ENCODE results near the gene ATP5MK.
A peak's percentile ranks its signal among the peaks of the same experiment; 100 is the strongest.
"Not testable (repeated sequence)": the region's sequence is repeated elsewhere in the genome, so short reads cannot be mapped to it uniquely, and the experiment has no call there.

Gene ATP5MK

DNA sequence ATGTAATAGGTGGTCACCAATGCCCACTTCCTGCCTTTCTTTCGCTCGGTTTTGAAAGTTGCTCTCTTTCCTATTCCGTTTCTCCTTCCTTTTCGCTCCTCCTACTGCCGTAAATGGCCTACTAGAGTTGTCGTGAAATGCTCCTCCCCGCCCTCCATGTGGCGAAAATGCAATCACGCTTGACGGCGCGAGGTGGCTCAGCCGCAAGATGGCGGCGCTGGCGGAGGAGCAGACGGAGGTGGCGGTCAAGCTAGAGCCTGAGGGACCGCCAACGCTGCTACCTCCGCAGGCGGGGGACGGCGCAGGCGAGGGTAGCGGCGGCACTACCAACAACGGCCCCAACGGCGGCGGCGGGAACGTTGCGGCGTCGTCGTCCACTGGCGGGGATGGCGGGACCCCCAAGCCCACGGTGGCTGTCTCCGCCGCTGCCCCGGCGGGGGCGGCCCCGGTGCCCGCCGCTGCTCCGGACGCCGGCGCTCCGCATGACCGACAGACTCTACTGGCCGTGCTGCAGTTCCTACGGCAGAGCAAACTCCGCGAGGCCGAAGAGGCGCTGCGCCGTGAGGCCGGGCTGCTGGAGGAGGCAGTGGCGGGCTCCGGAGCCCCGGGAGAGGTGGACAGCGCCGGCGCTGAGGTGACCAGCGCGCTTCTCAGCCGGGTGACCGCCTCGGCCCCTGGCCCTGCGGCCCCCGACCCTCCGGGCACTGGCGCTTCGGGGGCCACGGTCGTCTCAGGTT lies 28.3 kb downstream of the ATP5MK start, which contains the start of gene TAF5:
TAF5 (plus strand) TSS at position 195 of the 737 bp plus-strand sequence; CDS start at position 209, 14 bp downstream.
- H3K27me3 ChIP-seq (ENCODE audit: low read depth, low read length), result no peaks in the 10 kb centered on the region
- no peaks in the 10 kb centered on the region for H3K9me3 ChIP-seq (ENCODE audit: insufficient read depth, low read length)
- peak within 1 kb of the TSS; percentile 86 for H3K4me3 ChIP-seq (ENCODE audit: low read length)
- TF ChIP-seq EZH2phosphoT487 (IDR thresholded peaks at IDR 0.05; ENCODE audit: low read depth), result no peak
- TF ChIP-seq, protein P1, sequence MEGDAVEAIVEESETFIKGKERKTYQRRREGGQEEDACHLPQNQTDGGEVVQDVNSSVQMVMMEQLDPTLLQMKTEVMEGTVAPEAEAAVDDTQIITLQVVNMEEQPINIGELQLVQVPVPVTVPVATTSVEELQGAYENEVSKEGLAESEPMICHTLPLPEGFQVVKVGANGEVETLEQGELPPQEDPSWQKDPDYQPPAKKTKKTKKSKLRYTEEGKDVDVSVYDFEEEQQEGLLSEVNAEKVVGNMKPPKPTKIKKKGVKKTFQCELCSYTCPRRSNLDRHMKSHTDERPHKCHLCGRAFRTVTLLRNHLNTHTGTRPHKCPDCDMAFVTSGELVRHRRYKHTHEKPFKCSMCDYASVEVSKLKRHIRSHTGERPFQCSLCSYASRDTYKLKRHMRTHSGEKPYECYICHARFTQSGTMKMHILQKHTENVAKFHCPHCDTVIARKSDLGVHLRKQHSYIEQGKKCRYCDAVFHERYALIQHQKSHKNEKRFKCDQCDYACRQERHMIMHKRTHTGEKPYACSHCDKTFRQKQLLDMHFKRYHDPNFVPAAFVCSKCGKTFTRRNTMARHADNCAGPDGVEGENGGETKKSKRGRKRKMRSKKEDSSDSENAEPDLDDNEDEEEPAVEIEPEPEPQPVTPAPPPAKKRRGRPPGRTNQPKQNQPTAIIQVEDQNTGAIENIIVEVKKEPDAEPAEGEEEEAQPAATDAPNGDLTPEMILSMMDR (IDR thresholded peaks at IDR 0.05; ENCODE audit: low read depth, low read length), result no peak
- H3K4me1 ChIP-seq (ENCODE audit: low read length), result peaks cover 2% of the 10 kb centered on the region
- H3K36me3 ChIP-seq (replicated peaks; ENCODE audit: low read depth, low read length), result no peaks in the 10 kb centered on the region
- peak within 1 kb of the TSS; percentile 79 for H2AFZ ChIP-seq (ENCODE audit: low read depth, low read length)
- H3K9ac ChIP-seq (ENCODE audit: low read length), result peak within 1 kb of the TSS; percentile 79
- peak within 1 kb of the TSS; percentile 67 for H3K27ac ChIP-seq (ENCODE audit: low read length)
- H3K4me2 ChIP-seq (ENCODE audit: low read length), result peak within 1 kb of the TSS; percentile 76
- H3K79me2 ChIP-seq (ENCODE audit: low read length), result peaks cover 32% of the 10 kb centered on the region
- no peaks in the 10 kb centered on the region for H4K20me1 ChIP-seq (ENCODE audit: insufficient read depth, low read length)

DNA sequence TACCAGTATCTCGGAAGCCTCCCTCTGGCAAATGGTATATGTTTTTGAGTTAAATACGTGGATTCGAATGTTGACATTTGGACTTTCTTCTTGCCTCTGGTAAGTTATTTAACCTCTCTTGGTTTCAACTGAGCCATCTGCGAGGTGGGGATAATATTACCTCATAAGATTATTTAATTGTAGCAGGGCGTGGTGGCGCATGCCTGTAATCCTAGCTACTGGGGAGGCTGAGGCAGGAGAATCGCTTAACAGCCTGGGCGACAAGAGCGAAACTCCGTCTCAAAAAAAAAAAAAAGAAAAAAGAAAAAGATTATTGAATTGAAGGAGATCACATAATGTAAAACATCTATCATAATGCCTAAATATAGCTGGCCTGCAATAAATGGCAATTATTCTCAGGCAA lies 28.9 kb downstream of the ATP5MK start:
- Histone ChIP-seq H3K36me3 (replicated peaks; ENCODE audit: low read depth, low read length) (no peaks in the 10 kb centered on the region), H3K27me3 (ENCODE audit: low read depth, low read length) (no peaks in the 10 kb centered on the region), H3K4me2 (ENCODE audit: low read length) (peak overlapping the region; percentile 76), H3K27ac (ENCODE audit: low read length) (peak overlapping the region; percentile 58), H3K9ac (ENCODE audit: low read length) (peak overlapping the region; percentile 53), H4K20me1 (ENCODE audit: insufficient read depth, low read length) (no peaks in the 10 kb centered on the region), H3K9me3 (ENCODE audit: insufficient read depth, low read length) (no peaks in the 10 kb centered on the region), H3K4me1 (ENCODE audit: low read length) (peaks cover 2% of the 10 kb centered on the region; the same call in 1 of the 2 replicates), H3K4me3 (ENCODE audit: low read length) (peak overlapping the region; percentile 86), H2AFZ (ENCODE audit: low read depth, low read length) (peak overlapping the region; percentile 79; the same call in 1 of the 2 replicates), H3K79me2 (ENCODE audit: low read length) (peaks cover 32% of the 10 kb centered on the region)
- TF ChIP-seq EZH2phosphoT487 (IDR thresholded peaks at IDR 0.05; ENCODE audit: low read depth), result no peak
- TF ChIP-seq, protein P1 (IDR thresholded peaks at IDR 0.05; ENCODE audit: low read depth, low read length), result no peak

DNA sequence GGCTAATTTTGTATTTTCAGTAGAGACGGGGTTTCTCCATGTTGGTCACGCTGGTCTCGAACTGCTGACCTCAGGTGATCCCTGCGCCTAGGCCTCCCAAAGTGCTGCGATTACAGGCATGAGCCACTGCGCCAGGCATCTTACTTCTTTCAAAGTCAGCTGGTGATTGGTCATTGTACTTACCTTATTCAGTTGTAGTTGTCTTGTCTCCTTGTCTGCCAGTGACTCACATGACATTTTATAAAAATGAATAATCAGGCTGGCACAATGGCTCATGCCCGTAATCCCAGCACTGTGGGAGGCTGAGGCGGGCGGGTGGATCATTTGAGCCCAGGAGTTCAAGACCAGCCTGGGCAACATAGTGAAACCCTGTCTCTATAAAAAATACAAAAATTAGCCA lies 35.5 kb downstream of the ATP5MK start:
- not testable (repeated sequence) for H3K4me2 ChIP-seq (ENCODE audit: low read length); H3K79me2 ChIP-seq (ENCODE audit: low read length); H3K36me3 ChIP-seq (replicated peaks; ENCODE audit: low read depth, low read length); H4K20me1 ChIP-seq (ENCODE audit: insufficient read depth, low read length); H3K9ac ChIP-seq (ENCODE audit: low read length); H3K27ac ChIP-seq (ENCODE audit: low read length); H3K27me3 ChIP-seq (ENCODE audit: low read depth, low read length); H3K4me1 ChIP-seq (ENCODE audit: low read length); H3K4me3 ChIP-seq (ENCODE audit: low read length); H2AFZ ChIP-seq (ENCODE audit: low read depth, low read length); H3K9me3 ChIP-seq (ENCODE audit: insufficient read depth, low read length)

DNA sequence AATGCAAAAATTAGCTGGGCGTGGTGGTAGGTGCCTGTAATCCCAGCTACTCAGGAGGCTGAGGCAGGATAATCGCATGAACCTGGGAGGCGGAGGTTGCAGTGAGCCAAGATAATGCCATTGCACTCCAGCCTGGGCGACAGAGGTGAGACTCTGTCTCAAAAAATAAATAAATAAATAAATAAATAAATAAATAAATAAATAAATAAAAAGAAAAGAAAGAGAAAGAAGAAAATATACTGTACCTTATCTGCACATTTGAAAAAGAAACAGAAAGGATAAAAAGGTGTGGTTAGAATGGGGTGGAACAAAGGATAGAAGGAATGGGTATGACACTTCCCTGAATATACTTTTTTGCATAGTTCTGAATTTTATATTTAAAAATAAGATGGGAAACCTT lies 36.8 kb downstream of the ATP5MK start:
- not testable (repeated sequence) for H2AFZ ChIP-seq (ENCODE audit: low read depth, low read length); H3K27me3 ChIP-seq (ENCODE audit: low read depth, low read length); H3K27ac ChIP-seq (ENCODE audit: low read length); H3K9ac ChIP-seq (ENCODE audit: low read length); H4K20me1 ChIP-seq (ENCODE audit: insufficient read depth, low read length); H3K36me3 ChIP-seq (replicated peaks; ENCODE audit: low read depth, low read length); H3K4me3 ChIP-seq (ENCODE audit: low read length); H3K4me2 ChIP-seq (ENCODE audit: low read length); H3K79me2 ChIP-seq (ENCODE audit: low read length); H3K9me3 ChIP-seq (ENCODE audit: insufficient read depth, low read length); H3K4me1 ChIP-seq (ENCODE audit: low read length)

DNA sequence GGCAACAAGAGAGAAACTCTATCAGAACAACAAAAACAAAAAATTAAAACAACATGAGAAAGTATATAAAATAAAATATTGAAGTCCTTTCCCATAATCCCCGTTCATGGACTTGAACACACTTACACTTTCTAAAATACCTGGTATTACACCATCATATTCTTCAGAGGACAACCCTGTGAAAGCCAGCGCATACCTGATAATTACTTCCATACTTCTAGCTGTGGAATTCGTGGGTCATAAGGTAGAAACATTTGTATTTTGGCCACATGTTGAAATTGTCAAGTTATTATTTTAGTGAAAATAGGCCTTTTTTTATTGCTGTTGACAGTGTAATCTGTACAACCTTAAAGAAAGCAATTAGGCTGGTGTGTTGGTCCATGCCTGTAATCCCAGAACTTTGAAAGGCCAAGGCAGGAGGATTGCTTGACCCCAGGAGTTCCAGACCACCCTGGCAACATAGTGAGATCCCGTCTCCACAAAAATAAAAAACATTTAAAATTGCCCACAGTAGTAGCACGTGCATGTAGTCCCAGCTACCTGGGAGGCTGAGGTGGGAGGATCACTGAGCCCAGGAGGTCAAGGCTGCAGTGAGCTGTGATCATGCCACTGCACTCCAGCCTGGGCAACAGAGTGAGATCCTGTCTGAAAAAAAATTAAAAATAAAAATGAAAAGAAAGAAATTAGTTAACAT lies 40.2 kb downstream of the ATP5MK start:
- no peak overlapping the region for H2AFZ ChIP-seq (ENCODE audit: low read depth, low read length)
- TF ChIP-seq, protein P1 (IDR thresholded peaks at IDR 0.05; ENCODE audit: low read depth, low read length), result no peak
- TF ChIP-seq EZH2phosphoT487 (IDR thresholded peaks at IDR 0.05; ENCODE audit: low read depth), result no peak
- H3K4me3 ChIP-seq (ENCODE audit: low read length), result no peak overlapping the region
- H3K79me2 ChIP-seq (ENCODE audit: low read length), result peaks cover 3% of the 10 kb centered on the region; the same call in 1 of the 2 replicates
- no peak overlapping the region for H3K27ac ChIP-seq (ENCODE audit: low read length)
- H3K9ac ChIP-seq (ENCODE audit: low read length), result no peak overlapping the region
- H3K4me2 ChIP-seq (ENCODE audit: low read length), result no peak overlapping the region
- peaks cover 5% of the 10 kb centered on the region; the same call in 1 of the 2 replicates for H3K4me1 ChIP-seq (ENCODE audit: low read length)
- H4K20me1 ChIP-seq (ENCODE audit: insufficient read depth, low read length), result no peaks in the 10 kb centered on the region
- H3K27me3 ChIP-seq (ENCODE audit: low read depth, low read length), result no peaks in the 10 kb centered on the region
- H3K36me3 ChIP-seq (replicated peaks; ENCODE audit: low read depth, low read length), result no peaks in the 10 kb centered on the region
- no peaks in the 10 kb centered on the region for H3K9me3 ChIP-seq (ENCODE audit: insufficient read depth, low read length)

DNA sequence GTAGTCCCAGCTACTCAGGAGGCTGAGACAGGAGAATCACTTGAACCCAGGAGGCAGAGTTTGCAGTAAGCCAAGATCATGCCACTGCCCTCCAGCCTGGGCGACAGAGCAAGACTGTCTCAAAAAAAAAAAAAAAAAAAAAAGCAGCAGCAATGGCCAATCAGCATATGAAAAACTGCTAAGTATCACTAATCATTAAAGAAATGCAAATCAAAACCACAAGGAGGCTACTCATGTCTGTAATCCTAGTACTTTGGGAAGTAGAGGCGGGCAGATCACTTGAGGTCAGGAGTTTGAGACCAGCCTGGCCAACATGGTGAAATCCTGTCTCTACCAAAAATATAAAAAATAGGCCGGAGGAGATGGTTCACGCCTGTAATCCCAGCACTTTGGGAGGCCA lies 41.7 kb downstream of the ATP5MK start:
- H3K9ac ChIP-seq (ENCODE audit: low read length); H4K20me1 ChIP-seq (ENCODE audit: insufficient read depth, low read length); H3K36me3 ChIP-seq (replicated peaks; ENCODE audit: low read depth, low read length); H2AFZ ChIP-seq (ENCODE audit: low read depth, low read length); H3K27ac ChIP-seq (ENCODE audit: low read length); H3K27me3 ChIP-seq (ENCODE audit: low read depth, low read length); H3K9me3 ChIP-seq (ENCODE audit: insufficient read depth, low read length); H3K4me1 ChIP-seq (ENCODE audit: low read length); H3K4me3 ChIP-seq (ENCODE audit: low read length); H3K4me2 ChIP-seq (ENCODE audit: low read length): not testable (repeated sequence)
- peaks cover 17% of the 10 kb centered on the region for H3K79me2 ChIP-seq (ENCODE audit: low read length)
